ENCODE data around the gene NR1D2.

DNA sequence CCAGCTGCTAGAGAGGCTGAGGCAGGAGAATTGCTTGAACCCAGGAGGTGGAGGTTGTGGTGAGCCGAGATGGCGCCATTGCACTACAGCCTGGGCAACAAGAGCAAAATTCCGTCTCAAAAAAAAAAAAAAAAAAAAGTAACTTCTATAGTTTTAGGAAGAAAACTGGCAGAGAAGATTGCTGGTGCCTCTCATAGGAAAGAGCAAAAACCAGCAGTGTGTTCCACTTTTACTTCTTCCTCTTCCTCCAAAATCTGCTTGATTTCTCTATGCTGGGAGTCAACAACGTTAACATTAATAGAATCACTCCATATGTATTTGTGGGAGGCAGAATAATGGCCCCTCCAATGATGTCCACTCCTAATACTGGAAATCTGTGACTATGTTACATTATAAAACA lies 12.5 kb upstream of the NR1D2 start:
- no peak for TF ChIP-seq NBN (conservative IDR thresholded peaks at IDR 0.05)
- no peak for TF ChIP-seq ZNF224 (CRISPR knock-in tag; IDR thresholded peaks at IDR 0.05)
- TF ChIP-seq SIX4 (CRISPR knock-in tag; IDR thresholded peaks at IDR 0.05), result no peak
- TF ChIP-seq, protein P1, sequence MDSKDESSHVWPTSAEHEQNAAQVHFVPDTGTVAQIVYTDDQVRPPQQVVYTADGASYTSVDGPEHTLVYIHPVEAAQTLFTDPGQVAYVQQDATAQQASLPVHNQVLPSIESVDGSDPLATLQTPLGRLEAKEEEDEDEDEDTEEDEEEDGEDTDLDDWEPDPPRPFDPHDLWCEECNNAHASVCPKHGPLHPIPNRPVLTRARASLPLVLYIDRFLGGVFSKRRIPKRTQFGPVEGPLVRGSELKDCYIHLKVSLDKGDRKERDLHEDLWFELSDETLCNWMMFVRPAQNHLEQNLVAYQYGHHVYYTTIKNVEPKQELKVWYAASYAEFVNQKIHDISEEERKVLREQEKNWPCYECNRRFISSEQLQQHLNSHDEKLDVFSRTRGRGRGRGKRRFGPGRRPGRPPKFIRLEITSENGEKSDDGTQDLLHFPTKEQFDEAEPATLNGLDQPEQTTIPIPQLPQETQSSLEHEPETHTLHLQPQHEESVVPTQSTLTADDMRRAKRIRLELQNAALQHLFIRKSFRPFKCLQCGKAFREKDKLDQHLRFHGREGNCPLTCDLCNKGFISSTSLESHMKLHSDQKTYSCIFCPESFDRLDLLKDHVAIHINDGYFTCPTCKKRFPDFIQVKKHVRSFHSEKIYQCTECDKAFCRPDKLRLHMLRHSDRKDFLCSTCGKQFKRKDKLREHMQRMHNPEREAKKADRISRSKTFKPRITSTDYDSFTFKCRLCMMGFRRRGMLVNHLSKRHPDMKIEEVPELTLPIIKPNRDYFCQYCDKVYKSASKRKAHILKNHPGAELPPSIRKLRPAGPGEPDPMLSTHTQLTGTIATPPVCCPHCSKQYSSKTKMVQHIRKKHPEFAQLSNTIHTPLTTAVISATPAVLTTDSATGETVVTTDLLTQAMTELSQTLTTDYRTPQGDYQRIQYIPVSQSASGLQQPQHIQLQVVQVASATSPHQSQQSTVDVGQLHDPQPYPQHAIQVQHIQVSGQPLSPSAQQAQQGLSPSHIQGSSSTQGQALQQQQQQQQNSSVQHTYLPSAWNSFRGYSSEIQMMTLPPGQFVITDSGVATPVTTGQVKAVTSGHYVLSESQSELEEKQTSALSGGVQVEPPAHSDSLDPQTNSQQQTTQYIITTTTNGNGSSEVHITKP (CRISPR knock-in tag; IDR thresholded peaks at IDR 0.05; ENCODE audit: low read depth), result no peak
- no peak for TF ChIP-seq NFE2L1 (CRISPR knock-in tag; IDR thresholded peaks at IDR 0.05; ENCODE audit: borderline replicate concordance)
- TF ChIP-seq, protein P2, sequence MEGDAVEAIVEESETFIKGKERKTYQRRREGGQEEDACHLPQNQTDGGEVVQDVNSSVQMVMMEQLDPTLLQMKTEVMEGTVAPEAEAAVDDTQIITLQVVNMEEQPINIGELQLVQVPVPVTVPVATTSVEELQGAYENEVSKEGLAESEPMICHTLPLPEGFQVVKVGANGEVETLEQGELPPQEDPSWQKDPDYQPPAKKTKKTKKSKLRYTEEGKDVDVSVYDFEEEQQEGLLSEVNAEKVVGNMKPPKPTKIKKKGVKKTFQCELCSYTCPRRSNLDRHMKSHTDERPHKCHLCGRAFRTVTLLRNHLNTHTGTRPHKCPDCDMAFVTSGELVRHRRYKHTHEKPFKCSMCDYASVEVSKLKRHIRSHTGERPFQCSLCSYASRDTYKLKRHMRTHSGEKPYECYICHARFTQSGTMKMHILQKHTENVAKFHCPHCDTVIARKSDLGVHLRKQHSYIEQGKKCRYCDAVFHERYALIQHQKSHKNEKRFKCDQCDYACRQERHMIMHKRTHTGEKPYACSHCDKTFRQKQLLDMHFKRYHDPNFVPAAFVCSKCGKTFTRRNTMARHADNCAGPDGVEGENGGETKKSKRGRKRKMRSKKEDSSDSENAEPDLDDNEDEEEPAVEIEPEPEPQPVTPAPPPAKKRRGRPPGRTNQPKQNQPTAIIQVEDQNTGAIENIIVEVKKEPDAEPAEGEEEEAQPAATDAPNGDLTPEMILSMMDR (CRISPR knock-in tag; IDR thresholded peaks at IDR 0.05), result no peak
- TF ChIP-seq MXI1 (IDR thresholded peaks at IDR 0.05; ENCODE audit: borderline replicate concordance, low read depth, low read length), result no peak
- no peak for TF ChIP-seq NFYB (CRISPR knock-in tag; IDR thresholded peaks at IDR 0.05)
- no peak for TF ChIP-seq ZNF598 (CRISPR knock-in tag; IDR thresholded peaks at IDR 0.05; ENCODE audit: borderline replicate concordance)
- no peak for TF ChIP-seq RXRA (CRISPR knock-in tag; IDR thresholded peaks at IDR 0.05)

All from HepG2 (cell line).